SK-N-SH (cell line): ENCODE data around the gene PPP1R10.

Experiments used
- CTCF ChIP-seq: fragments of 200-600 bp; sonication (generic); IDR thresholded peaks from 2 replicates; pipeline ENCODE4 v1.6.1; 2017; ENCODE audit warnings: antibody characterized with exemption, mild to moderate bottlenecking, moderate library complexity
- EP300 ChIP-seq, 2 experiments: IDR thresholded peaks; 2 replicates each; pipeline versions ENCODE4 v1.4.0 to v1.6.1; 2012; ENCODE audit warnings: borderline replicate concordance in 1 of 2, low read depth in 1 of 2, low read length in 1 of 2
- EZH2phosphoT487 ChIP-seq: fragments of 200-600 bp; sonication (generic); IDR thresholded peaks from 2 replicates; pipeline ENCODE4 v1.6.1; 2017; ENCODE audit warnings: low read depth, mixed run types, mild to moderate bottlenecking, antibody characterized with exemption, moderate library complexity, borderline replicate concordance
- GABPA ChIP-seq: IDR thresholded peaks from 2 replicates; pipeline ENCODE4 v1.4.0; 2012; ENCODE audit warnings: low read depth, mild to moderate bottlenecking
- NFIC ChIP-seq: IDR thresholded peaks from 2 replicates; pipeline ENCODE4 v1.4.0; 2012; ENCODE audit warnings: borderline replicate concordance
- PBX3 ChIP-seq: IDR thresholded peaks from 2 replicates; pipeline ENCODE4; 2012
- POLR2AphosphoS5 ChIP-seq: IDR thresholded peaks from 2 replicates; pipeline ENCODE4 v1.6.1; 2012; ENCODE audit warnings: low read depth, low read length
- RAD21 ChIP-seq: IDR thresholded peaks from 2 replicates; pipeline ENCODE4 v1.6.1; 2012; ENCODE audit warnings: mild to moderate bottlenecking, low read length
- SIN3A ChIP-seq: IDR thresholded peaks from 2 replicates; pipeline ENCODE4 v1.6.1; 2012; ENCODE audit warnings: low read depth, mild to moderate bottlenecking, low read length, moderate library complexity, borderline replicate concordance
- SMC3 ChIP-seq: IDR thresholded peaks from 2 replicates; pipeline ENCODE4 v1.6.1; 2012; ENCODE audit warnings: low read depth, low read length, improper control_type of control experiment
- TCF12 ChIP-seq: IDR thresholded peaks from 2 replicates; pipeline ENCODE4 v1.4.0; 2012
- TEAD4 ChIP-seq: IDR thresholded peaks from 2 replicates; pipeline ENCODE4 v1.4.0; 2012; ENCODE audit warnings: mild to moderate bottlenecking, borderline replicate concordance; ENCODE audit not compliant: insufficient read depth
- YY1 ChIP-seq: IDR thresholded peaks from 2 replicates; pipeline ENCODE4 v1.4.0; 2012; ENCODE audit warnings: low read depth, mild to moderate bottlenecking
- ZBTB33 ChIP-seq: IDR thresholded peaks from 2 replicates; pipeline ENCODE4 v1.4.0; 2012; ENCODE audit warnings: low read depth, borderline replicate concordance

GRCh38 chr6:30598912-30599624, 18.0 kb downstream of the PPP1R10 start:
- no peak for TF ChIP-seq CTCF
- TF ChIP-seq POLR2AphosphoS5, result peak; percentile 18; the same call in 1 of the 2 replicates
- TF ChIP-seq SIN3A, result no peak
- TF ChIP-seq RAD21, result no peak
- no peak for TF ChIP-seq TEAD4
- no peak for TF ChIP-seq YY1
- no peak for TF ChIP-seq EZH2phosphoT487
- TF ChIP-seq PBX3, result no peak
- TF ChIP-seq NFIC, result no peak
- no peak for TF ChIP-seq SMC3
- TF ChIP-seq EP300 (IDR thresholded peaks at IDR 0.05; ENCODE audit: borderline replicate concordance in 1 of 2, low read depth in 1 of 2, low read length in 1 of 2), result no peak
- TF ChIP-seq GABPA, result no peak
- TF ChIP-seq ZBTB33, result 0 out of 2 replicates have a peak, but pooled peaks have one; percentile 11
- TF ChIP-seq TCF12, result no peak
